GM21576 (cell line): ENCODE data around the gene CIAO1.

Source experiments
- ATAC-seq: cut with Tn5 transposase; IDR thresholded peaks from one replicate; pipeline ENCODE4 v1.9.1; 2021; ENCODE audit warnings: mild to moderate bottlenecking, moderate library complexity; ENCODE audit not compliant: unreplicated experiment

Gene CIAO1

DNA sequence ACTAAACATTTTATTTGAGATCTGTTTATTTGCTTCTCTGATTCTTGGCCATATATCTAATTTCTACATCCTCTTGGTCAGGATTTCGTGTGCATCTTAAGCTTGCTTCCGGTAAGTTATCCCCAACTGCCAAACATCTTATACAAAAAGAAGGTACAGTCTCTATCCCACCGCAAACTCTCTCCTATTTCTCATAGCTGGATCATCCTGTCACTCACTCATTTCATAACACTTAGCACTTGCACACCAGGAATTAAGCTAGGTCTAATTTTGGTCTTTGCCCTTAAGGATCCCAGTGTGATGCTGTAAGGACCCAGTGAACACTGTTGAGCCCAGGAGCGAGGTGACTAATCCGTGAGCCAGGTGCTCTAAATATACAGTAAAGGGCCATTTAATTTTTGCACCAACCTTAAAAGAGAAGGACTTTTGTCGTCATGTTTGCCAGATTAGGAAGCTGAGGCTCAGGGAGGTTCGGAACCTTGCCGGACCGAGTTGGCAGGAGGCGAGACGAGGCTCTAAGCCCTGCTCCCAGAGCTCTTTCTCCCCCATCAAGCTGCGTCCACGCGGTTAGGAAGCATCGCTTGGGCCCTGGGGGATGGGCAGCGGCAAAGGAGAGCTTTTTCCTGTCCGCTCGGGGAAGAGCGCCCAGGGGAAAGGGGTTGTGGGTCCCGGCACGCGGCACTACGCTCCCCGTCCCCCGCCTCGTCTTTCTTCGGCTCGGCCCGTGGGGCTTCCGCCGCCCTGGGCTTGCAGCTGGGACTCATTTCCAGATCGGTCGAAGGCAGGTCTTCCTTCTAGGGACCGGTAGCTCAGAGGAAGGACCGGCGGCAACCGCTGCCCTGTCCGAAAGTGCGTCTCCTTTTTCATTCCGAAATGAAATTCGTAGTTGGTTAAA lies 55.0 kb downstream of the CIAO1 start:
- peak; percentile 23 for ATAC-seq
